Activated naive CD8-positive, alpha-beta T cell treated with anti-CD3 and anti-CD28 coated beads for 36 hours (primary cell): ENCODE data around the gene TMED9. TPM values are rescaled to one million over a fixed set of nuclear protein-coding genes. Genes with fewer than 3 reads are reported as not detected.
"Not testable (repeated sequence)": the region's sequence is repeated elsewhere in the genome, so short reads cannot be mapped to it uniquely, and the experiment has no call there.

Experiments
- DNase-seq: peaks from one replicate; pipeline ENCODE4 v3.0.0; 2021
- H3K27ac Mint-ChIP-seq: one replicate; pipeline ENCODE4 v1.8.0; 2022; ENCODE audit warnings: mild to moderate bottlenecking, moderate library complexity, mixed read lengths
- H3K27me3 Mint-ChIP-seq: one replicate; pipeline ENCODE4 v1.8.0; 2022; ENCODE audit warnings: mild to moderate bottlenecking, mixed read lengths
- H3K36me3 Mint-ChIP-seq: one replicate; pipeline ENCODE4 v1.8.0; 2021; ENCODE audit warnings: mild to moderate bottlenecking, mixed read lengths
- H3K4me1 Mint-ChIP-seq: one replicate; pipeline ENCODE4 v1.8.0; 2021; ENCODE audit warnings: mixed read lengths
- H3K4me3 Mint-ChIP-seq: one replicate; pipeline ENCODE4 v1.8.0; 2022; ENCODE audit warnings: mild to moderate bottlenecking, moderate library complexity, mixed read lengths
- H3K9me3 Mint-ChIP-seq: one replicate; pipeline ENCODE4 v1.8.0; 2022; ENCODE audit warnings: mixed read lengths
- total RNA-seq, 2 experiments: library from RNA; stranded (reverse); gene quantifications; one replicate each; pipeline ENCODE4 v1.2.3, GENCODE V29; 2021

The TMED9 gene
- total RNA-seq, 2 experiments from 2014 or later = 102 to 103 TPM

DNA sequence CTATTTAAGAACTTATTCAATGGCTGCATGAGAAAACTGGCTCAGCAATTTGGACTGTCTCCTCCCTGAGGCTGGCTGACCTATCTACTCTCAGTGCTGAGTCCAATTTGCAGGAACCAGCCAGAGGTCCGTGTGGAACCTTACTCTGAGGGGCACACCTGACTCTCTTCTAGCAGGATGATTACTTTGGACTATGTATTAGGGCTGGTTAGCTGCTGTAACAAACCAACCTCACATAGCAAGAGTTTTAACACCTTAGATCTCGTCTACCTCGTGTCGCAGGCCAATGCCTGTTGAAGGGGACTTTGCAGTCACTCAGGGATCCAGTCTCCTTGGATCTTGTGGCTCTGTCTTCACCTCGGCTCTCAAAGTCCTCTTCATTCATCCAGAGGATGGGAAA is 34.2 kb upstream of the TMED9 start:
- no peak for DNase-seq
- H3K4me3 Mint-ChIP-seq = no peak overlapping the region
- H3K36me3 Mint-ChIP-seq = peaks cover under 1% of the 10 kb centered on the region
- no peak overlapping the region for H3K27ac Mint-ChIP-seq
- peaks cover 16% of the 10 kb centered on the region for H3K4me1 Mint-ChIP-seq
- no peaks in the 10 kb centered on the region for H3K9me3 Mint-ChIP-seq
- no peaks in the 10 kb centered on the region for H3K27me3 Mint-ChIP-seq

DNA sequence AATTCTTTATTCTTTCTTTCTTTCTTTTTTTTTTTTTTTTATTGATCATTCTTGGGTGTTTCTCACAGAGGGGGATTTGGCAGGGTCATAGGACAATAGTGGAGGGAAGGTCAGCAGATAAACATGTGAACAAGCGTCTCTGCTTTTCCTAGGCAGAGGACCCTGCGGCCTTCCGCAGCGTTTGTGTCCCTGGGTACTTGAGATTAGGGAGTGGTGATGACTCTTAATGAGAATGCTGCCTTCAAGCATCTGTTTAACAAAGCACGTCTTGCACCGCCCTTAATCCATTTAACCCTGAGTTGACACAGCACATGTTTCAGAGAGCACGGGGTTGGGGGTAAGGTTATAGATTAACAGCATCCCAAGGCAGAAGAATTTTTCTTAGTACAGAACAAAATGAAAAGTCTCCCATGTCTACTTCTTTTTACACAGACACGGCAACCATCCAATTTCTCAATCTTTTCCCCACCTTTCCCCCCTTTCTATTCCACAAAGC is 32.5 kb upstream of the TMED9 start:
- not testable (repeated sequence) for H3K36me3 Mint-ChIP-seq, H3K4me3 Mint-ChIP-seq, H3K27ac Mint-ChIP-seq, H3K9me3 Mint-ChIP-seq, H3K27me3 Mint-ChIP-seq, H3K4me1 Mint-ChIP-seq, DNase-seq

DNA sequence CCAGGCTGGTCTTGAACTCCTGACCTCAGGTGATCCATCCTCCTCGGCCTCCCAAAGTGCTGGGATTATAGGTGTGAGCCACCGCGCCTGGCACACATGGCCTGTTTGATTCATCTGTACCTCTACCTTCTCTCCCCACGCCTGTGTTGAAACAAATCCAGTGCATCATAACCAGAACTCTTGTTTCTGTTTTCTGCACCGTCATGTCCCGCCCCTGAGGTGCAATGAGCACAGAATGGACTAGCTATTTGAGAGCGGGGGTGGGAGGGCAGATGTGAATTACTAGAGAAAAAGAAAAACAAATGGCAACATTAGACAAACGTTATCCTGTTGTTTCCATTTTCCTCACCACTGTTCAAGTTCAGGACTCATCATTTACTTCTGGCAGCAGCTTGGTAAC is 27.0 kb upstream of the TMED9 start:
- Mint-ChIP-seq H3K4me1 (no peaks in the 10 kb centered on the region), H3K27ac (no peak overlapping the region), H3K4me3 (no peak overlapping the region), H3K27me3 (peaks cover 4% of the 10 kb centered on the region), H3K36me3 (no peaks in the 10 kb centered on the region), H3K9me3 (no peaks in the 10 kb centered on the region)
- no peak for DNase-seq

DNA sequence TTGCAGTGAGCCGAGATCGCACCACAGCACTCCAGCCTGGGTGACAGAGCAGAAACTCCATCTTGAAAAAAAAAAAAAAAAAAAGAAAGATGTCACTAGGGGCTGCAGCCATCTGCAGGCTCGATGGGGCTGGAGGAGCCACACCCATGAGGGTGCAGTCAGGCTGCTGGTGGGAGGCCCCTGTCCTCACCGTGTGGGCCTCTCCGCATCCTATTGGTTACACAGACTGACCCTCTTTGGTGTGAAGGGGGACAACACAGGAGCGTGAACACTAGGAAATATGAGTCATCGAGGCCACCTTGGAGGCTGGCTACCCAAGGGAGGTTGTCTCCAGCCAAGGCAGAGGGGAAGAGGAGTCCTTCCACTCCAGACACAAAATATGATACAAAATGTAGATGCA is 23.7 kb upstream of the TMED9 start:
- no peaks in the 10 kb centered on the region for H3K36me3 Mint-ChIP-seq
- H3K4me3 Mint-ChIP-seq = no peak overlapping the region
- H3K4me1 Mint-ChIP-seq = no peaks in the 10 kb centered on the region
- DNase-seq = no peak
- H3K9me3 Mint-ChIP-seq = no peaks in the 10 kb centered on the region
- H3K27ac Mint-ChIP-seq = no peak overlapping the region
- H3K27me3 Mint-ChIP-seq = peaks cover 4% of the 10 kb centered on the region

DNA sequence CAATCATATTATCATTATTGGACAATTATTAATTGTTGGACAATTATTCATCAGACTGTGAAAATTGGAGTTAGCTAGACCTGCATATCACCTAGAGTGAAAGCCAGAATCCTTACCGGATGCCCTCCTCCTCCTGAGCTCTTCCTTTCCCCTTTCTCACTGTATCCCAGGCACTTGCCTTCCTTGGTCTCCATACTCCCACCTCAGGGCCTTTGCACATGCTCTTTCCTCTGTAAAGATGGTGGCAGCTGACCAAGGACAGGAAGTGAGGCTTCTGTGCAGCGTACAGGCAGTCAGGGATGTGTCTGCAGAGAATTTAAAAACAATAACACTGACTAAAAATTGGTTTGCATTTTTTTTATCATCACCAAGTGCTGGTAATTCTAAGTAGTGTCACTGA is 22.1 kb upstream of the TMED9 start:
- Mint-ChIP-seq H3K27me3 (peaks cover 4% of the 10 kb centered on the region), H3K4me3 (no peak overlapping the region), H3K27ac (no peak overlapping the region), H3K36me3 (no peaks in the 10 kb centered on the region), H3K9me3 (no peaks in the 10 kb centered on the region), H3K4me1 (no peaks in the 10 kb centered on the region)
- no peak for DNase-seq

DNA sequence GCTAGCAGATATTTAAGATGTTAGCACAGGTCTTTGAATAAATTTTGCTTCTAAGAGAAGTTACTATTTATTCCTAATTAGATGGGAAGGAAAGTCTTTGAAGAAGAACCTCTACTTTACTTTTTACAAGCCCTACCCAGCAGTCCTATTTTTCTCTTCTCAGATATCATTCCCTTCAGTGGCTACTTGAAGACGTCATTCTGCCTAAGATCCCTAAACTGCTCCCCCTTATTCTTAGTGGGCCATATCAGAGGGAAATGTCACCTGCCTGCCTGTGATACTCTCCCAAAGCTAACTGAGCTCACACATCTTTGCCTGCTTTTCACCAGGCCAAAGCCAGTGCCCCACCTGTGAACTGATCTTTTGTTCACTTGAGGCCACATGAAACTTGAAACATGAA is 16.5 kb upstream of the TMED9 start:
- no peak for DNase-seq
- H3K4me1 Mint-ChIP-seq = no peaks in the 10 kb centered on the region
- H3K9me3 Mint-ChIP-seq = no peaks in the 10 kb centered on the region
- no peak overlapping the region for H3K27ac Mint-ChIP-seq
- no peaks in the 10 kb centered on the region for H3K27me3 Mint-ChIP-seq
- no peak overlapping the region for H3K4me3 Mint-ChIP-seq
- H3K36me3 Mint-ChIP-seq = no peaks in the 10 kb centered on the region

DNA sequence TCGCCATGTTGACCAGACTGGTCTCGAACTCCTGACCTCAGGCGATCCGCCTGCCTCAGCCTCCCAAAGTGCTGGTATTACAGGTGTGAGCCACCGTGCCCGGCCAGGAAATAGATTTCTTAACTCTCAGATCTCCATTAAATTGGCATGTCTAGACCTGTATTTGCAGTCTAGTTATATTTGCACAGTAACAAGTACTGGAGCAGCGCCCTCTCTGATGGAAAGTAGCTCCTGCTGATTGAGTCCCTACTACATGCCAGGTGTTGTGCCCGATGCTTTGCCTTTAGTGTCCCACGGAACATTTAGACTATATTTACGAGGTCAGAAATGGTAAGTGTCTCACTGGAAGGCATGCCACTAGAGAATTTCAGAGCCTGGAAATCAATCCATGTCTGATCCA is 15.8 kb upstream of the TMED9 start:
- no peak overlapping the region for H3K27ac Mint-ChIP-seq
- no peak overlapping the region for H3K4me3 Mint-ChIP-seq
- no peak for DNase-seq
- no peaks in the 10 kb centered on the region for H3K27me3 Mint-ChIP-seq
- H3K9me3 Mint-ChIP-seq = no peaks in the 10 kb centered on the region
- H3K4me1 Mint-ChIP-seq = no peaks in the 10 kb centered on the region
- H3K36me3 Mint-ChIP-seq = no peaks in the 10 kb centered on the region

DNA sequence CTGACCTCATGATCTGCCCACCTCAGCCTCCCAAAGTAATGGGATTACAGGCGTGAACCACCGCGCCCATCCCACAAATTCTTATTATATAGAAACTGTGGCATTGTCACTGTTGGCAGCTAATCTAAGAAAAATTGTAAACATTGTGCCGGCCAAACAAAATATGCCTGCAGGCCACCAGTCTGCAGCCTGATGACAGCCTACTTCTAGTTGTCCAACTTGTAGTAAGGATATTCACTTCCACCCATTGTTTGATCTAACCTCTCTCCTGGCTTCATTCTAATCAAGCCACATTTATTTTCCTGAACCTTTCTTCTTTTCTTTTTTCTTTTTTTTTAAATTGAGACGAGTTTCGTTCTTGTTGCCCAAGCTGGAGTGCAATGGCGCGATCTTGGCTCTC is 13.7 kb upstream of the TMED9 start:
- DNase-seq = no peak
- no peak overlapping the region for H3K27ac Mint-ChIP-seq
- H3K9me3 Mint-ChIP-seq = no peaks in the 10 kb centered on the region
- no peaks in the 10 kb centered on the region for H3K4me1 Mint-ChIP-seq
- no peaks in the 10 kb centered on the region for H3K27me3 Mint-ChIP-seq
- no peak overlapping the region for H3K4me3 Mint-ChIP-seq
- H3K36me3 Mint-ChIP-seq = no peaks in the 10 kb centered on the region

DNA sequence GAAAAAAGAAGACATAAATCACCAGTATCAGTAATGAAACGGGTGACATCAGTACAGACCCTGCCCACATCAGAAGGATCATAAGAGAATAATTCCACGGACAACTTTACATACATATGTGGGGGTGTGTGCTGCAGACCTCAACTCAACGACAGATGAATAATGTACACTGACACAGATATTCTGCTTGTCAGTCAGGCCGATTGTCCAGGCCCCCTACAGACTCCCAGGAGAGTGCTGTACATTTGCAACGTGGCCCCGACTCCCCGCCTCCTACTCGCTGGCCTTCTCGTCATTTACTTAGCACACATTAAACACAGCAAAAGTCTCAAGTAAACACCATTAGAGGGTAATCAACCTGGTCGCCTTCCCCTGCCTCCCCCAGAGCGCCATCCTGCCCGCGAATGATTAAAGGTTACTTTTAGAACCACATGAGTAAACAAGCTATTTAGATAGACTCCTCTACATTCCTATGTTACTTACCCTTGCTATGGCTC is 3.5 kb upstream of the TMED9 start:
- Mint-ChIP-seq H3K4me1 (peaks cover 12% of the 10 kb centered on the region), H3K27me3 (peaks cover 25% of the 10 kb centered on the region), H3K9me3 (no peaks in the 10 kb centered on the region), H3K27ac (no peak overlapping the region), H3K4me3 (no peak overlapping the region), H3K36me3 (peaks cover 11% of the 10 kb centered on the region)
- DNase-seq = no peak

DNA sequence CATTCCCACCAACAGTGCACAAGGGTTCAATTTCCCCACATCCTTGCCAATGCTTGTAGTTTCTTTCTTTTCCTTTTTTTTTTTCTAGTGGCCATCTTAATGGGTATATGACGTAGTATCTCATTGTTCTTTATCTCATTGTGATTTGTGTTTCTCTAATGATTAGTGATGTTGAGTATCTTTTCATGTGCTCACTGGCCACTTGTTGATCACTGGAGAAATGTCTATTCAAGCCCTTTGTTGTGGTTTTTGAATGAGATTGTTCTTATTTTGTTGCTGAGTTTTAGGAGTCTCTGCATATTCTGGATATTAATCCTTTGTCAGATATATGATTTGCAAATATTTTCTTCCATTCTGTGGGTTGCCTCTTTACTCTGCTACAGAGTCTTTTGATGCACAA is 1.6 kb upstream of the TMED9 start:
- Mint-ChIP-seq H3K36me3 (peaks cover 17% of the 10 kb centered on the region), H3K27ac (no peak overlapping the region), H3K4me3 (no peak overlapping the region)

DNA sequence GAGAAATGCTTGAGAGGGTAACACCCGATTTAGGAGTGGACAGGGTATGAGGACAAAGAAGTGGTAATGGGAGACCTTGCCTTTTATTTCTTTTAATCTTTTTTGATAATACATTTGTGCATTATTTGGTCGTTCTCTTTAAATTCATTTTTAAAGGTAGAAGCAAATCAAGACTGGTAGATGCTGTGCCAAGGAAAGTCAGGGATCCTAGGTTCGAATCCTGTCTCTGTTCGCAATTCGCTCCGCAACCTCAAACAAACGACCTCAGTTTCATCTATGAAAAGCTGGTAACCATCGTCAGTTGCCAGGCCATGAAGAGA is 353 bp upstream of the TMED9 start:
- Mint-ChIP-seq H3K4me3 (peak overlapping the region; percentile 94), H3K27ac (peak overlapping the region; percentile 13), H3K36me3 (peaks cover 28% of the 10 kb centered on the region), H3K4me1 (peaks cover 20% of the 10 kb centered on the region), H3K9me3 (no peaks in the 10 kb centered on the region), H3K27me3 (peaks cover 21% of the 10 kb centered on the region)
- no peak for DNase-seq

More for the DNA sequence above, 1.6 kb upstream of the TMED9 start:
- no peak for DNase-seq
- Mint-ChIP-seq H3K27me3 (peaks cover 24% of the 10 kb centered on the region), H3K9me3 (no peaks in the 10 kb centered on the region), H3K4me1 (peaks cover 18% of the 10 kb centered on the region)

DNA sequence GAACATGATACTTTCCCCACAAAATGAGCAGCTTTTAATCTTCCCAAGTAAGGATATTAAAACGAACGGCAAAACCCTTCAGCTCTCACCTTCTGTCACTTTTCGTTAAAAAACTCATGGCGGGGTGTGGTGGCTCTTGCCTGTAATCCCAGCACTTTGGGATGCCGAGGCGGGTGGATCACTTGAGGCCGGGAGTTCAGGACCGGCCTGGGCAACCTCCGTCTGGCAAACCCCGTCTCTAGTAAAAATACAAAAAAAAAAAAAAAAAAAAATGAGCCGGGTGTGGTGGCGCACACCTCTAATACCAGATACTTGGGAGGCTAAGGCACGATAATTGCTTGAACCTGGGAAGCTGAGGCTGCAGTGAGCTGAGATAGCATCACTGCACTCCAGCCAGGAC is 902 bp downstream of the TMED9 start:
- H3K4me3 Mint-ChIP-seq = peak overlapping the region; percentile 94
- DNase-seq = no peak
- H3K27me3 Mint-ChIP-seq = peaks cover 21% of the 10 kb centered on the region
- peaks cover 22% of the 10 kb centered on the region for H3K4me1 Mint-ChIP-seq
- H3K9me3 Mint-ChIP-seq = no peaks in the 10 kb centered on the region
- H3K36me3 Mint-ChIP-seq = peaks cover 36% of the 10 kb centered on the region
- H3K27ac Mint-ChIP-seq = peak overlapping the region; percentile 95

DNA sequence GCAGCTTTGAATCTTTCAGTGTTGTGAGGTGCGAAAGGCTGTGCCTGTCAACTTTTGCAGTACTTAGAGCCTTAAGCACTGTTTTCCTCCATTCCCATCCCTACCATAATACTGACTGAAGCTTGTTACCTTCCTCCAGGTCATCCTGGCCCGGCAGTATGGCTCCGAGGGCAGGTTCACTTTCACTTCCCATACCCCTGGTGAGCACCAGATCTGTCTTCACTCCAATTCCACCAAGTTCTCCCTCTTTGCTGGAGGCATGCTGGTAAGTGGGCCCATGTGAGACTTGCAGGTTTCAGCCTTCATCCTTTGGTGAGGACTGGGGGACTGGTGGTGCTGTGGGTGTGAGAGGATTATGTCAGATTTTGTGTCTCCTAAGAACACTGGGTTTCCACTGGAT is 1.5 kb downstream of the TMED9 start:
- H3K27me3 Mint-ChIP-seq = peaks cover 18% of the 10 kb centered on the region
- peak overlapping the region; percentile 94 for H3K4me3 Mint-ChIP-seq
- no peak overlapping the region for H3K27ac Mint-ChIP-seq
- no peaks in the 10 kb centered on the region for H3K9me3 Mint-ChIP-seq
- peaks cover 36% of the 10 kb centered on the region for H3K36me3 Mint-ChIP-seq
- H3K4me1 Mint-ChIP-seq = peaks cover 23% of the 10 kb centered on the region
- DNase-seq = no peak

DNA sequence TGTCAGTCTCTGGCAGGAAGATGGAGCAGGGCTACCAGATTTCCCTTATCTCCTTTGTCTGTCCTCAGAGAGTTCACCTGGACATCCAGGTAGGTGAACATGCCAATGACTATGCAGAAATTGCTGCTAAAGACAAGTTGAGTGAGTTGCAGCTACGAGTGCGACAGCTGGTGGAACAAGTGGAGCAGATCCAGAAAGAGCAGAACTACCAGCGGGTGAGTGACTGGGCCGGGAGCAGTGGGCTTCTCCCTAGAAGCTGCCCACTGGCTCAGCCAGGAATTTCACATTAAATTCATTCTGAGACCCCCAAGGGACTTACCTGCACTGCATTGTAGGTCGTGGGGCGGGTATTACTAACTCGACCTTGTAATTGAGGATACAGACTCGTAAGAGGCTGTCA is 2.1 kb downstream of the TMED9 start:
- peaks cover 26% of the 10 kb centered on the region for H3K4me1 Mint-ChIP-seq
- peaks cover 36% of the 10 kb centered on the region for H3K36me3 Mint-ChIP-seq
- H3K9me3 Mint-ChIP-seq = no peaks in the 10 kb centered on the region
- H3K27me3 Mint-ChIP-seq = peaks cover 13% of the 10 kb centered on the region
- DNase-seq = no peak
- H3K4me3 Mint-ChIP-seq = no peak overlapping the region
- no peak overlapping the region for H3K27ac Mint-ChIP-seq

DNA sequence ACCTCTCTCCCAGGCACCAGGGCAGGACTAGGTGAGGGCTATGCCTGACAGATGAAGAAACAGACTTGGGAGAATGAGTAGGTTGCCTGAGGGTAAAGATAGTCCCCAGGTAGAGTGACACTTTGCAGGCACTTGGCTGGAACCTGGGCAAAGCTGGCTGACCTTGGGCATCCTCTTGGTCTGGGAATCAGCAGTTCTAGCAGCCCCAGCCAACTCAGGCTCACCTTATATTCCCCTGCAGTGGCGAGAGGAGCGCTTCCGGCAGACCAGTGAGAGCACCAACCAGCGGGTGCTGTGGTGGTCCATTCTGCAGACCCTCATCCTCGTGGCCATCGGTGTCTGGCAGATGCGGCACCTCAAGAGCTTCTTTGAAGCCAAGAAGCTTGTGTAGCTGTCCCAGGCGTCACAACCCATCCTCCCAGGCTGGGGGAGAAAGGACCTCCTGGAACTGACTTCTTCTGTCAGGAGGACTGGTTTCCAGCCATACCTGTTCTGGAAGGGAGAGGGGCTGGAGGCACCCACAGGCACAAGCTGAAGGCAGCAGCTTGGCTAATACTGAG is 3.1 kb downstream of the TMED9 start:
- Mint-ChIP-seq H3K4me1 (peaks cover 28% of the 10 kb centered on the region), H3K36me3 (peaks cover 36% of the 10 kb centered on the region), H3K4me3 (no peak overlapping the region), H3K27me3 (peaks cover 12% of the 10 kb centered on the region), H3K9me3 (no peaks in the 10 kb centered on the region), H3K27ac (no peak overlapping the region)
- no peak for DNase-seq

DNA sequence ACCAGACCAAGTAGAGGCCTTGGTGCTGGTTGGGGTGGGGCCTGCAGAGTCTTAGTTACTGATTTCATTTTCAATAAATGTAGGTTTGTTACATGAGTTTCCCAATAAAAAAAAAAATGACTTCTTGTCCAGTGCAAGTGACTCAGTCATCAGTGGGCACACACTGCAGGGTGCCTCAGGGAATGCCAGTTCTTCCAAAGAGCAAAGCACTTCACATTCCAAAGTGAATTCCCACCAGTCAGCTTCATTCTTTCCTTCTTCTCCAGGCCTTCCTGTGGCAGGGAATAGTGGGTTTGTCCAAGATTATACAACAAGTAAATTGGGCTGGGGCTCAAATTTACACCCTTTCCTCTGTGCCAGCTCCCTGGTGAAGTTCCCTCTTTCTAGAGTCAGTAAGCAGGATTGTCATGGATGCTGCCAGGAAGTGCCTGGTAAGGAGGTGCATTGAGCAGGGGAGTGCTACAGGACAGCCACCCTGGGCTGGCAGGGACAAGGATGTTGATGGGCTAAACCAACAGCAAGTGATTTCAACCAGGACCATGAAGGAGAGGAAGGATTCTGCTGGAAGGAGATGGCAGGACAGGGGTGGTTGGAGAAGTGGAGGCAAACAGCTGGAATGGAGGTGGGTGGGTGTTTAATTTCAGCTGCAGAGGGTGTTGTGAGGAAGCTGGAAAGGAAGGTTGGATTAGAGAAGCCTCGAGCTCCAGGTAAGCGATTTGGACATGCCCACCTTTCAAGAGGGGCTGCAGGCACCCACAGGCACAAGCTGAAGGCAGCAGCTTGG is 4.2 kb downstream of the TMED9 start:
- no peak for DNase-seq
- no peaks in the 10 kb centered on the region for H3K9me3 Mint-ChIP-seq
- peak overlapping the region; percentile 7 for H3K27ac Mint-ChIP-seq
- no peak overlapping the region for H3K4me3 Mint-ChIP-seq
- H3K36me3 Mint-ChIP-seq = peaks cover 37% of the 10 kb centered on the region
- H3K27me3 Mint-ChIP-seq = peaks cover 1% of the 10 kb centered on the region
- H3K4me1 Mint-ChIP-seq = peaks cover 37% of the 10 kb centered on the region
